ENCODE results near the gene CD160. TPM values are rescaled to one million over a fixed set of nuclear protein-coding genes. Genes with fewer than 3 reads are reported as not detected.

CD160 gene
- total RNA-seq, 1 experiment from 2014 or later, result not detected

GRCh38 chr1:145689922-145690321, 29.4 kb upstream of the CD160 start:
- no peak overlapping the region for H2BK15ac ChIP-seq (ENCODE audit: low read depth, low read length)
- H4K91ac ChIP-seq (ENCODE audit: insufficient read length, low read depth, low read length), result no peak overlapping the region
- H3K4me3 Mint-ChIP-seq, result no peak overlapping the region
- no peak overlapping the region for H3K27ac ChIP-seq (ENCODE audit: insufficient read length, low read depth, low read length)
- no peak overlapping the region for H3K27ac Mint-ChIP-seq
- H3K4me1 ChIP-seq (ENCODE audit: insufficient read depth, low read length), result 0 out of 2 replicates have a peak, but pooled peaks cover 2% of the 10 kb centered on the region
- no CpG with 5 or more reads among the region's 6 CpGs for WGBS (ENCODE audit: extremely low coverage, insufficient read length, low lambda C conversion rate)
- H3K27me3 ChIP-seq (ENCODE audit: insufficient read depth, low read length), result no peaks in the 10 kb centered on the region
- H3K4me1 Mint-ChIP-seq, result peaks cover 12 to 17% of the 10 kb centered on the region in 2 experiments
- no peak overlapping the region for H3K56ac ChIP-seq (ENCODE audit: insufficient read length, low read depth, low read length)
- H3K9me3 Mint-ChIP-seq, result no peaks in the 10 kb centered on the region
- H4K20me1 ChIP-seq (ENCODE audit: control insufficient read depth, insufficient read depth, insufficient read length), result no peaks in the 10 kb centered on the region
- no peak overlapping the region for H2BK20ac ChIP-seq (ENCODE audit: low read depth, low read length, poor library complexity, severe bottlenecking)
- H3K4me2 ChIP-seq (ENCODE audit: insufficient read depth, insufficient read length, low read length), result no peak overlapping the region
- no peak overlapping the region for H4K5ac ChIP-seq (ENCODE audit: insufficient read length, low read depth, low read length)
- no peaks in the 10 kb centered on the region for H3K79me2 ChIP-seq (ENCODE audit: insufficient read depth, low read length)
- H3K14ac ChIP-seq (ENCODE audit: insufficient read depth, low read length), result no peak overlapping the region
- H3T11ph ChIP-seq (ENCODE audit: low read length), result no peak overlapping the region
- no peak overlapping the region for H3K23ac ChIP-seq (ENCODE audit: insufficient read length, low read depth, low read length)
- no peak overlapping the region for H2BK12ac ChIP-seq (ENCODE audit: insufficient read length, low read depth, low read length)
- H3K9me3 ChIP-seq (ENCODE audit: control insufficient read depth, low read depth, low read length), result no peaks in the 10 kb centered on the region
- TF ChIP-seq CTCF (conservative IDR thresholded peaks at IDR 0.05), result no peak
- no peak for DNase-seq
- no peak overlapping the region for H3K4ac ChIP-seq (ENCODE audit: low read depth, low read length)
- peaks cover 6% of the 10 kb centered on the region for H3K27me3 Mint-ChIP-seq (ENCODE audit: low read depth)
- no peak overlapping the region for H2BK120ac ChIP-seq (ENCODE audit: low read depth, low read length, poor library complexity, severe bottlenecking)
- no peaks in the 10 kb centered on the region for H3K23me2 ChIP-seq (ENCODE audit: insufficient read length, low read depth, low read length, poor library complexity, severe bottlenecking)
- H2AK5ac ChIP-seq (ENCODE audit: insufficient read length, low read length), result no peak overlapping the region
- no peak overlapping the region for H3K18ac ChIP-seq (ENCODE audit: insufficient read length, low read depth, low read length)
- peaks cover 0 to 3% (median 0%) of the 10 kb centered on the region in 3 experiments; a peak in 1 of 7 replicates for H3K36me3 Mint-ChIP-seq (ENCODE audit: insufficient read depth in 1 of 3, low read depth in 3 of 3)
- H4K8ac ChIP-seq (replicated peaks; ENCODE audit: insufficient read length, low read depth, low read length), result no peak overlapping the region
- no peak overlapping the region for H3K9ac ChIP-seq (ENCODE audit: extremely low read depth, insufficient read length, low read length)
- H2BK5ac ChIP-seq (ENCODE audit: insufficient read length, low read length), result no peak overlapping the region
- no peaks in the 10 kb centered on the region for H3K79me1 ChIP-seq (ENCODE audit: insufficient read depth, low read depth, low read length, poor library complexity, severe bottlenecking)
- H2AFZ ChIP-seq (ENCODE audit: low read length), result no peak overlapping the region
